H1 (cell line): ENCODE results near the gene ADIRF. TPM values are rescaled to one million over a fixed set of nuclear protein-coding genes. Genes with fewer than 3 reads are reported as not detected.
"Not testable (repeated sequence)": the region's sequence is repeated elsewhere in the genome, so short reads cannot be mapped to it uniquely, and the experiment has no call there.

Experiments used
- CTCF ChIA-PET: fragments of 300-600 bp; sonication (Branson Sonifier 250); formaldehyde crosslinking; loops from one replicate; lab custom pipeline; 2021; ENCODE audit not compliant: partially characterized antibody; lab: Charles Lee
- POLR2A ChIA-PET: fragments of 300-600 bp; sonication (Branson Sonifier 250); formaldehyde crosslinking; loops from one replicate; lab custom pipeline; 2021; ENCODE audit warnings: inconsistent platforms; ENCODE audit not compliant: partially characterized antibody; lab: Charles Lee
- DNase-seq, 2 experiments: peaks; one replicate each; pipeline versions ENCODE4 v3.0.0 to v3.0.0-alpha.2; 2010 to 2022; ENCODE audit warnings: low spot score in 2 of 2, low read depth in 1 of 2, mixed read lengths in 1 of 2
- FAIRE-seq: peaks from 2 replicates; lab custom pipeline; 2011; peaks lifted over from hg19 to GRCh38; lab: Jason Lieb, UNC
- H2AFZ ChIP-seq: 2 replicates; pipeline ENCODE4 v1.8.1; 2012; ENCODE audit warnings: low read length, inconsistent platforms
- H2AK5ac ChIP-seq: 2 replicates; pipeline ENCODE4 v1.6.1; 2013; ENCODE audit warnings: low read depth, low read length
- H2BK120ac ChIP-seq: replicated peaks from 2 replicates; pipeline ENCODE3; 2013; ENCODE audit warnings: low read depth, low read length, inconsistent platforms
- H2BK12ac ChIP-seq: 2 replicates; pipeline ENCODE4 v1.6.1; 2013; ENCODE audit warnings: low read depth, low read length
- H2BK15ac ChIP-seq: 2 replicates; pipeline ENCODE4 v1.6.1; 2013; ENCODE audit warnings: low read length
- H2BK20ac ChIP-seq: 2 replicates; pipeline ENCODE4 v1.6.1; 2013; ENCODE audit warnings: low read length
- H2BK5ac ChIP-seq: 2 replicates; pipeline ENCODE4 v1.6.1; 2013; ENCODE audit warnings: low read depth, low read length
- H3K14ac ChIP-seq: 2 replicates; pipeline ENCODE4 v1.6.1; 2013; ENCODE audit warnings: inconsistent platforms; ENCODE audit not compliant: insufficient read length
- H3K18ac ChIP-seq: 2 replicates; pipeline ENCODE4 v1.6.1; 2013; ENCODE audit warnings: low read length; ENCODE audit errors: extremely low read depth
- H3K23ac ChIP-seq: 2 replicates; pipeline ENCODE4 v1.6.1; 2013; ENCODE audit warnings: inconsistent platforms; ENCODE audit not compliant: insufficient read length
- H3K23me2 ChIP-seq: 2 replicates; pipeline ENCODE4 v1.6.1; 2013; ENCODE audit warnings: low read depth, low read length
- H3K27ac ChIP-seq: 2 replicates; pipeline ENCODE4 v1.6.1; 2011; ENCODE audit warnings: low read depth, low read length, inconsistent platforms
- H3K27me3 ChIP-seq, 4 experiments: replicated peaks in 1 of 4; 1 replicate in 1 of 4; 2 replicates in 3 of 4; pipeline versions ENCODE4 v1.6.1 to v1.8.1; 2011 to 2013; ENCODE audit warnings: low read length in 3 of 4, mild to moderate bottlenecking in 3 of 4, inconsistent platforms in 2 of 4, mixed read lengths in 2 of 4, moderate library complexity in 1 of 4; ENCODE audit not compliant: control insufficient read depth in 3 of 4, insufficient read depth in 3 of 4; ENCODE audit errors: extremely low read depth in 1 of 4
- H3K36me3 ChIP-seq, 4 experiments: 2 replicates each; pipeline versions ENCODE4 v1.6.1 to v1.8.1; 2011 to 2013; ENCODE audit warnings: mild to moderate bottlenecking in 4 of 4, low read length in 3 of 4, moderate library complexity in 2 of 4, control low read depth in 1 of 4, inconsistent platforms in 1 of 4; ENCODE audit not compliant: insufficient read depth in 4 of 4, control insufficient read depth in 2 of 4
- H3K4ac ChIP-seq: replicated peaks from 2 replicates; pipeline ENCODE3; 2013; ENCODE audit warnings: low read length, low read depth, mixed read lengths, inconsistent platforms; ENCODE audit not compliant: insufficient read length
- H3K4me1 ChIP-seq, 4 experiments: replicated peaks in 1 of 4; 1 replicate in 1 of 4; 2 replicates in 3 of 4; pipeline versions ENCODE4 v1.6.1 to v1.8.1; 2011 to 2013; ENCODE audit warnings: low read length in 3 of 4, inconsistent platforms in 2 of 4, mixed read lengths in 1 of 4; ENCODE audit not compliant: insufficient read depth in 4 of 4, control insufficient read depth in 3 of 4
- H3K4me2 ChIP-seq, 2 experiments: 2 replicates each; pipeline versions ENCODE4 v1.6.1 to v1.8.1; 2011 to 2013; ENCODE audit warnings: low read depth in 2 of 2, low read length in 2 of 2, control low read depth in 1 of 2, inconsistent platforms in 1 of 2, mild to moderate bottlenecking in 1 of 2; ENCODE audit not compliant: insufficient read depth in 1 of 2
- H3K4me3 ChIP-seq, 4 experiments: fragments of 200-600, 300-600 bp in 1 of 4; sonication (generic), shearing (Covaris generic), sonication (Bioruptor Twin) in 1 of 4; 2 replicates each; pipeline versions ENCODE4 v1.5.1 to v1.8.1; 2011 to 2016; ENCODE audit warnings: low read length in 4 of 4, low read depth in 3 of 4, control low read depth in 2 of 4, inconsistent platforms in 2 of 4, mild to moderate bottlenecking in 2 of 4, mixed read lengths in 1 of 4, moderate library complexity in 1 of 4; ENCODE audit not compliant: insufficient read depth in 2 of 4; ENCODE audit errors: extremely low read depth in 1 of 4
- H3K56ac ChIP-seq: replicated peaks from 2 replicates; pipeline ENCODE3; 2013; ENCODE audit warnings: low read depth, mild to moderate bottlenecking, mixed read lengths, low read length, inconsistent platforms; ENCODE audit not compliant: insufficient read length
- H3K79me1 ChIP-seq: 2 replicates; pipeline ENCODE4 v1.6.1; 2013; ENCODE audit warnings: low read depth, low read length, control low read depth
- H3K79me2 ChIP-seq, 2 experiments: 2 replicates each; pipeline versions ENCODE4 v1.6.1 to v1.8.1; 2012 to 2013; ENCODE audit warnings: low read length in 2 of 2, mild to moderate bottlenecking in 2 of 2, inconsistent platforms in 1 of 2; ENCODE audit not compliant: insufficient read depth in 2 of 2, control insufficient read depth in 1 of 2
- H3K9ac ChIP-seq, 4 experiments: replicated peaks in 1 of 4; 1 replicate in 1 of 4; 2 replicates in 3 of 4; pipeline versions ENCODE4 v1.6.1 to v1.8.1; 2011 to 2013; ENCODE audit warnings: low read depth in 3 of 4, low read length in 3 of 4, control low read depth in 2 of 4, mild to moderate bottlenecking in 2 of 4, moderate library complexity in 2 of 4, inconsistent platforms in 1 of 4; ENCODE audit errors: extremely low read depth in 1 of 4
- H3K9me3 ChIP-seq, 2 experiments: 2 replicates each; pipeline versions ENCODE4 v1.6.1 to v1.8.1; 2012 to 2013; ENCODE audit warnings: mild to moderate bottlenecking in 2 of 2, moderate library complexity in 2 of 2, control low read depth in 1 of 2, inconsistent platforms in 1 of 2, low read depth in 1 of 2, low read length in 1 of 2, mixed read lengths in 1 of 2; ENCODE audit not compliant: insufficient read depth in 2 of 2
- H4K20me1 ChIP-seq, 2 experiments: replicated peaks in 1 of 2; 2 replicates each; pipeline versions ENCODE3 to v1.8.1; 2011 to 2013; ENCODE audit warnings: inconsistent platforms in 2 of 2, low read length in 2 of 2, mild to moderate bottlenecking in 1 of 2; ENCODE audit not compliant: insufficient read depth in 2 of 2, control insufficient read depth in 1 of 2
- H4K5ac ChIP-seq: 2 replicates; pipeline ENCODE4 v1.6.1; 2013; ENCODE audit warnings: low read length, low read depth, mixed read lengths, inconsistent platforms; ENCODE audit not compliant: insufficient read length
- H4K8ac ChIP-seq: 2 replicates; pipeline ENCODE4 v1.8.0; 2013; ENCODE audit warnings: mild to moderate bottlenecking, moderate library complexity, low read length, inconsistent platforms; ENCODE audit not compliant: insufficient read depth; ENCODE audit errors: extremely low read depth
- H4K91ac ChIP-seq: replicated peaks from 2 replicates; pipeline ENCODE3; 2013; ENCODE audit warnings: low read length, mixed read lengths, inconsistent platforms; ENCODE audit not compliant: insufficient read length
- WGBS, 2 experiments: shearing (Covaris generic) in 1 of 2; methylation state at CpG; one replicate each; pipeline versions ENCODE4 v1.1.6 to v1.1.7; 2013 to 2015; ENCODE audit warnings: low lambda C conversion rate in 2 of 2, mixed read lengths in 2 of 2, inconsistent platforms in 1 of 2, low coverage in 1 of 2, missing lambda C conversion rate in 1 of 2; ENCODE audit not compliant: insufficient replicate concordance in 2 of 2, insufficient coverage in 1 of 2, insufficient read length in 1 of 2; ENCODE audit errors: extremely low coverage in 1 of 2, missing lambda C conversion rate in 1 of 2; 5-methylcytosine and 5-hydroxymethylcytosine counted together
- polyA plus RNA-seq, 7 experiments: library from polyadenylated mRNA; depleted of rRNA in 3 of 7; stranded (reverse) in 5 of 7; unstranded in 2 of 7; fragments of >200 nt in 5 of 7; fragments of 200-250 nt in 2 of 7; gene quantifications; 1 replicate in 5 of 7; 2 replicates in 1 of 7; 4 replicates in 1 of 7; pipeline versions ENCODE4 v1.2.1 to v1.2.3, GENCODE V29; 2011 to 2013; ENCODE audit warnings: missing spikeins in 2 of 7, mixed read lengths in 2 of 7
- total RNA-seq: library from RNA; stranded (reverse); fragmentation: NEBNext Ultra II Directional; extraction: Animal tissue kit (Norgen Biotek cat#: 25700); gene quantifications from 2 replicates; pipeline ENCODE4 v1.2.1, GENCODE V29; 2021

Gene ADIRF
- total and polyA plus RNA-seq, 2 of the 8 experiments (the other 6 are each of a cell fraction or from before 2014, with no cell fraction given): not detected

GRCh38 chr10:86978457-86978856 is 10.2 kb downstream of the ADIRF start:
- H3K14ac ChIP-seq, H2BK5ac ChIP-seq, H3K23me2 ChIP-seq, H3K79me1 ChIP-seq, H2BK12ac ChIP-seq, H3K27me3 ChIP-seq, H2BK15ac ChIP-seq, FAIRE-seq, H3K56ac ChIP-seq, H2AK5ac ChIP-seq, H3K36me3 ChIP-seq, H3K79me2 ChIP-seq, H3K4me2 ChIP-seq, H3K9me3 ChIP-seq, H3K4me1 ChIP-seq, H3K4me3 ChIP-seq, H3K9ac ChIP-seq, H3K18ac ChIP-seq, DNase-seq, H2AFZ ChIP-seq, H3K27ac ChIP-seq, H3K4ac ChIP-seq, H4K8ac ChIP-seq, H2BK20ac ChIP-seq, H2BK120ac ChIP-seq, H3K23ac ChIP-seq, H4K5ac ChIP-seq, H4K91ac ChIP-seq, H4K20me1 ChIP-seq: not testable (repeated sequence)
- ChIA-PET CTCF (interaction anchor here (0.6 kb wide), 1 partner anchor 644 kb away, joined by 3 read pairs; no protein-coding TSS in a partner anchor), POLR2A (interaction anchor here (0.7 kb wide), 1 partner anchor 36 kb away, joined by 3 read pairs; no protein-coding TSS in a partner anchor)
- 77% methylated on average over 3 of the region's 3 CpGs; no CpG with 5 or more reads in 1 of the 2 experiments for WGBS, 2 experiments
